ENCODE data around the gene DCUN1D3.

DCUN1D3 gene

DNA sequence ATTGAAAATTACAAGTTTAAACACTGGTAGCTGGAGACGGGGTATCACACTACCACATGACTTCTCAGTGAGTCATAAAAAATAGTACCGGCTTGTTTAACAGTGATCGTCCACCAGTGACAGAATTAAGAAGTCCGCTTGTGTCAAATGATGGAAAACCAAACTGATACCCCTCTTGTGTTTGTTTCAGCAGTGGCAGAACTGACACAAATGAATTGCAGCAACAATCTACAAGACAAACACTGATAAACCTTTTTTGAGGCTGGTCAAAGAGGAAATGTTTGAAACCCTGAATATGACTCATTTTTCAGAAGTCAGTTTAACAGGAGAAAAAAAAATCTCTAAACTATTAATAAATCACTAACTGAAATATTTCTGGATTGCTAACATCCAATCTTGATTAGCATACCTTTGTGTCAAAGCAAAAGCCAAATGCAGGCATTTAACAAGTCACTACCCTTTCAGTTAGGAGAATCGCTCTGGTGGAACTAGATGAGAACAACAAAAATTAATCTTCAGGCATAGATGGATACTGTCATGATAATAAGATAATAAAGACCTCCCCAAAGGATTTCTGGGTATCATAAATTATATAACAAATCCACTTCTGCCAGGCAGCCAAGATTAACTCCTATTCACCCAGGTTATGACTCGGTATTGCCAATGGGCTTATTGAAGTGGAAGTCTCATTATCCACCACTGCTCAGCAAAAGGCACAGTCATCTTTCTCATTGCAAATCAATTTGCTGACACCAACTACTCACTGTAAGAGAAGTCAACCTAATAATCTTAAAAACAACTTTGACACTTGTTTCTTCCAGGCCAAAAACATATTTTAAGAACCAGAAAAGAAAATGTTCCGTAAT lies 20.8 kb downstream of the DCUN1D3 start:
- Histone ChIP-seq H3K27ac (no peak overlapping the region), H3K9me3 (no peaks in the 10 kb centered on the region), H3K4me3 (ENCODE audit: low read depth in 1 of 2, low read length in 1 of 2) (no peak overlapping the region), H3K4me1 (ENCODE audit: control insufficient read depth in 1 of 2, insufficient read depth in 1 of 2, low read depth in 1 of 2, low read length in 1 of 2) (peaks cover 37 to 38% of the 10 kb centered on the region in 2 experiments), H3K27me3 (no peaks in the 10 kb centered on the region), H3K36me3 (no peaks in the 10 kb centered on the region)
- TF ChIP-seq, protein P1, sequence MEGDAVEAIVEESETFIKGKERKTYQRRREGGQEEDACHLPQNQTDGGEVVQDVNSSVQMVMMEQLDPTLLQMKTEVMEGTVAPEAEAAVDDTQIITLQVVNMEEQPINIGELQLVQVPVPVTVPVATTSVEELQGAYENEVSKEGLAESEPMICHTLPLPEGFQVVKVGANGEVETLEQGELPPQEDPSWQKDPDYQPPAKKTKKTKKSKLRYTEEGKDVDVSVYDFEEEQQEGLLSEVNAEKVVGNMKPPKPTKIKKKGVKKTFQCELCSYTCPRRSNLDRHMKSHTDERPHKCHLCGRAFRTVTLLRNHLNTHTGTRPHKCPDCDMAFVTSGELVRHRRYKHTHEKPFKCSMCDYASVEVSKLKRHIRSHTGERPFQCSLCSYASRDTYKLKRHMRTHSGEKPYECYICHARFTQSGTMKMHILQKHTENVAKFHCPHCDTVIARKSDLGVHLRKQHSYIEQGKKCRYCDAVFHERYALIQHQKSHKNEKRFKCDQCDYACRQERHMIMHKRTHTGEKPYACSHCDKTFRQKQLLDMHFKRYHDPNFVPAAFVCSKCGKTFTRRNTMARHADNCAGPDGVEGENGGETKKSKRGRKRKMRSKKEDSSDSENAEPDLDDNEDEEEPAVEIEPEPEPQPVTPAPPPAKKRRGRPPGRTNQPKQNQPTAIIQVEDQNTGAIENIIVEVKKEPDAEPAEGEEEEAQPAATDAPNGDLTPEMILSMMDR (IDR thresholded peaks at IDR 0.05), result no peak

DNA sequence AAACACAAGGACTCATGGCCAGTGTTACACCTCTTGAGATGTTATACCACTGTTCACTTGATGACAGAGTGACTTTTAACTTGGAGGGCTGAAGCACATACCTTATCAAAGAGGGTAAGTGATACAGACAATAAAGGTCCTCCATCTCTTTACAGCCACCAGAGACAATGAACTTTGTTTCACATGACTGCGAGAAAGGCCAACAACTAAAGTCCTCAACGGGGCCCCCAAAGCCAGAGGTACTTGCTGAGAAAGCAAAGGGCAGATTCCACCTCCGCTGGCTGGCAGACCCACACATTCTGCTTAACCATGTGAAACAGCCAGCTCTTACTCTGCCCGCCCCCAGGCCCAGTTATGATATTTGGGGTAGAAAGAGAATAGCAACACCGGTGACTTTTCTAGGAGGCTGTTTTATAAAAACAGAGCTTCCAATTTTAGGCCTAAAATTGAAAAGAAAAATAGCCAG lies 21.4 kb downstream of the DCUN1D3 start:
- peaks cover 35 to 38% of the 10 kb centered on the region in 2 experiments for H3K4me1 ChIP-seq (ENCODE audit: control insufficient read depth in 1 of 2, insufficient read depth in 1 of 2, low read depth in 1 of 2, low read length in 1 of 2)
- H3K36me3 ChIP-seq, result no peaks in the 10 kb centered on the region
- no peaks in the 10 kb centered on the region for H3K27me3 ChIP-seq
- TF ChIP-seq, protein P1 (IDR thresholded peaks at IDR 0.05), result no peak
- no peak overlapping the region for H3K27ac ChIP-seq
- no peaks in the 10 kb centered on the region for H3K9me3 ChIP-seq
- no peak overlapping the region for H3K4me3 ChIP-seq (ENCODE audit: low read depth in 1 of 2, low read length in 1 of 2)

DNA sequence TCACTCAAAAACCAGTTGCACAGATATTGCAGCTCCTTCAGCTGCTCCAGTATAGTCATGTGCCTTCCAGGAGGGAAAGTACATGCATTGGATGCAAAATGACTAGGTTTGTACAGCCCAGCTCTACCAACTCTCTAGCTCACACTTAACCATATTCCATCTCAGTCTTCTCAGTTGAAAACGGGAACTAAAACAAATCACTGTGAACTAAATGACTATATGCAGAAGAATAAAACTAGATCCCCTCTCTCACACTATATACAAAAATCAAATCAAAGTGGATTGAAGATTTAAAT lies 24.9 kb downstream of the DCUN1D3 start:
- no peaks in the 10 kb centered on the region for H3K36me3 ChIP-seq
- H3K27me3 ChIP-seq, result no peaks in the 10 kb centered on the region
- no peak overlapping the region for H3K27ac ChIP-seq
- H3K4me3 ChIP-seq (ENCODE audit: low read depth in 1 of 2, low read length in 1 of 2), result no peak overlapping the region
- H3K4me1 ChIP-seq (ENCODE audit: control insufficient read depth in 1 of 2, insufficient read depth in 1 of 2, low read depth in 1 of 2, low read length in 1 of 2), result peaks cover 19 to 24% of the 10 kb centered on the region in 2 experiments
- H3K9me3 ChIP-seq, result no peaks in the 10 kb centered on the region
- TF ChIP-seq, protein P1 (IDR thresholded peaks at IDR 0.05), result no peak

DNA sequence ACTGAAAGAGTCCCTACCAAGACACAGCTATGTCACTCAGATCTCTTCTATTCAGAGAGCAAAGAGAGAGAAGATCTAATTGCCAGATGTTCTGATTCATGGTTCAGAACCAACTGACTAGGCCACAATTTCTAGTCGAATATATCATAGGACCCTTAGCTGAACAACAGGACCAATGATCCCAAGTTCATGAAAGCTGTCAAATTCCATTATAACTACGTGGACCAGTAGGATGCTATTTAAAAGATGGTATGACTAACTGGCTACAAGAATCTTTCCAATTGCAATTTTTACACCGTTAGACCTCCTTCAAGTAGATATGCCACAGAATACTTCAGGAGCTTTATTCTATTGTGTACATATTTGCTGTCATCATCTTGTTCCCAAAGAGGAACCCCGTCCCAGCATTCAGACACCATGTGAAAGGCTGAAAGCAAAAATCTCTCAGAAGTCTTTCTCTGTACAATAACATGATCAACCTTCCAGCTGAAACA lies 26.0 kb downstream of the DCUN1D3 start:
- Histone ChIP-seq H3K9me3 (no peaks in the 10 kb centered on the region), H3K4me1 (ENCODE audit: control insufficient read depth in 1 of 2, insufficient read depth in 1 of 2, low read depth in 1 of 2, low read length in 1 of 2) (peaks cover 19 to 32% of the 10 kb centered on the region in 2 experiments), H3K27me3 (no peaks in the 10 kb centered on the region), H3K4me3 (ENCODE audit: low read depth in 1 of 2, low read length in 1 of 2) (no peak overlapping the region), H3K36me3 (no peaks in the 10 kb centered on the region), H3K27ac (peak overlapping the region; percentile 49)
- TF ChIP-seq, protein P1 (IDR thresholded peaks at IDR 0.05), result no peak

DNA sequence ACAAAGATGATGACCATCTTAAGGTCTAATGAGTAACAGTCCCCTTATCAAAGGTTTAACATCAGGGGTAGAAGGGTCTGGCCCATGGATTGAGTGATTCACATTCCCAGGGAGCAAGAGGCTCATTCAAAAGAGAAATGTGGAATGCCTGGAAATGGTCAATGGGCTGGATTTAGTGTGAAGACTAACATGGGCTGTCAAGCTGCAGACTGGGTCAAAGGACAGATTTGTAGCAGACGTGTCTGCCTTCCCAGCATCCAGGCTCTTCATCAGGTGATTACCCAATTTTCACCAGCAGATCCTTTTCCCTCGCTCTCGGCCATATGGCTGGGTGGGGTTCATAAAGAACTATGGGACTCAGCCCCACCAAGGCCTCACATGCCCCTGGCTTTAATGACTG lies 26.8 kb downstream of the DCUN1D3 start:
- H3K27me3 ChIP-seq, result no peaks in the 10 kb centered on the region
- TF ChIP-seq, protein P1 (IDR thresholded peaks at IDR 0.05), result no peak
- no peak overlapping the region for H3K4me3 ChIP-seq (ENCODE audit: low read depth in 1 of 2, low read length in 1 of 2)
- H3K4me1 ChIP-seq (ENCODE audit: control insufficient read depth in 1 of 2, insufficient read depth in 1 of 2, low read depth in 1 of 2, low read length in 1 of 2), result peaks cover 18 to 32% of the 10 kb centered on the region in 2 experiments
- H3K9me3 ChIP-seq, result no peaks in the 10 kb centered on the region
- no peak overlapping the region for H3K27ac ChIP-seq
- H3K36me3 ChIP-seq, result no peaks in the 10 kb centered on the region

All from neutrophil (primary cell).